ENCODE measurements around the gene ABHD12B.
A peak's percentile ranks its signal among the peaks of the same experiment; 100 is the strongest.

ABHD12B gene, protein sequence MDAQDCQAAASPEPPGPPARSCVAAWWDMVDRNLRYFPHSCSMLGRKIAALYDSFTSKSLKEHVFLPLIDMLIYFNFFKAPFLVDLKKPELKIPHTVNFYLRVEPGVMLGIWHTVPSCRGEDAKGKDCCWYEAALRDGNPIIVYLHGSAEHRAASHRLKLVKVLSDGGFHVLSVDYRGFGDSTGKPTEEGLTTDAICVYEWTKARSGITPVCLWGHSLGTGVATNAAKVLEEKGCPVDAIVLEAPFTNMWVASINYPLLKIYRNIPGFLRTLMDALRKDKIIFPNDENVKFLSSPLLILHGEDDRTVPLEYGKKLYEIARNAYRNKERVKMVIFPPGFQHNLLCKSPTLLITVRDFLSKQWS

DNA sequence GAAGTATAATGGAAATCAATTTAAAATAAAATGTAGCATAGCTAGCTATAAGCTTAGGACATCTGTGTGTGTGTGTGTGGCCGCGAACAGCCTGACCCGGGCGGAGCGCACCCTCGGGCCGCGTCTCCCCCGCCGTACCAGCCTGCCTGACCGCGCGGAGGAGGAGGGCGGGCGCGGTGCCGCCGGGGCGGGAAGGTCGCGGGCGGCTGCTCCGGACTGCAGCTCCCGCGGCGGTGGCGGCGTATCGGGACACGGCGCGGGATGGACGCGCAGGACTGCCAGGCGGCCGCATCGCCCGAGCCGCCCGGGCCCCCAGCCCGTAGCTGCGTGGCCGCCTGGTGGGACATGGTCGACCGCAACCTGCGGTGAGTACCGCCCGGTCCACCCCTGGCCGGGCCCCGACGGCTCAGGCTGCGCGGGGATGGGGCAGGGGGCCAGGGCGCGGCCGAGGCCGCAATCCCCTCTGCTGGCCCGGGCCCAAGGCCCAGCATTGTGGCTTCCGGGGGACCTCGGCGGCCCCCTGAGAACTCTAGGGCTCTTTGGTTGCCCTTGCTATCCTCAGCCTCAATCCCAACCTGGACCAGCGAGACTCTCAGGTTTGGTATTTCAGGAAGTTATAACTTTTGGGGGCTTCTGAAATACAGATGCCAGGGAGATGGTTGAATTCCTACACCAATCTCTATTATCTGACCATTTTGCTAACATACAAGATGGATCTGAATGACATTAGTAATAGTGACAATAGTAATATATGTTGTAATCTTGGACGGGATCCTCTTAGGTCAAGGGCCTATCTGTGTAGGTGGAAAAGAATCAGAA is at the start of gene ABHD12B:
Gene ABHD12B (plus strand): TSS at position 140 of the 819 bp plus-strand sequence. CDS start 122 bp downstream, at position 262.
- Histone ChIP-seq H3K79me2 (ENCODE audit: insufficient read depth, low read length) (no peaks in the 10 kb centered on the region), H3K4me2 (ENCODE audit: low read length) (no peak within 1 kb of the TSS), H2AFZ (ENCODE audit: low read length) (0 out of 2 replicates have a peak within 1 kb of the TSS, but pooled peaks have one; percentile 43), H3K9me2 (ENCODE audit: low read depth, low read length) (no peaks in the 10 kb centered on the region), H3K27ac (ENCODE audit: low read depth, low read length, poor library complexity, severe bottlenecking) (peak within 1 kb of the TSS; percentile 98), H3K36me3 (ENCODE audit: insufficient read depth, low read length) (no peaks in the 10 kb centered on the region), H4K20me1 (ENCODE audit: insufficient read depth, low read length) (no peaks in the 10 kb centered on the region), H3K4me1 (ENCODE audit: insufficient read depth, low read length, severe bottlenecking) (peaks cover 59% of the 10 kb centered on the region), H3K9me3 (ENCODE audit: low read length) (no peaks in the 10 kb centered on the region), H3K4me3 (ENCODE audit: low read depth, low read length, poor library complexity, severe bottlenecking) (no peak within 1 kb of the TSS), H3K27me3 (ENCODE audit: insufficient read depth, low read length) (no peaks in the 10 kb centered on the region), H3F3A (ENCODE audit: insufficient read depth, low read length) (no peaks in the 10 kb centered on the region), H3K9ac (ENCODE audit: low read length) (no peak within 1 kb of the TSS)
- TF ChIP-seq, protein P1, sequence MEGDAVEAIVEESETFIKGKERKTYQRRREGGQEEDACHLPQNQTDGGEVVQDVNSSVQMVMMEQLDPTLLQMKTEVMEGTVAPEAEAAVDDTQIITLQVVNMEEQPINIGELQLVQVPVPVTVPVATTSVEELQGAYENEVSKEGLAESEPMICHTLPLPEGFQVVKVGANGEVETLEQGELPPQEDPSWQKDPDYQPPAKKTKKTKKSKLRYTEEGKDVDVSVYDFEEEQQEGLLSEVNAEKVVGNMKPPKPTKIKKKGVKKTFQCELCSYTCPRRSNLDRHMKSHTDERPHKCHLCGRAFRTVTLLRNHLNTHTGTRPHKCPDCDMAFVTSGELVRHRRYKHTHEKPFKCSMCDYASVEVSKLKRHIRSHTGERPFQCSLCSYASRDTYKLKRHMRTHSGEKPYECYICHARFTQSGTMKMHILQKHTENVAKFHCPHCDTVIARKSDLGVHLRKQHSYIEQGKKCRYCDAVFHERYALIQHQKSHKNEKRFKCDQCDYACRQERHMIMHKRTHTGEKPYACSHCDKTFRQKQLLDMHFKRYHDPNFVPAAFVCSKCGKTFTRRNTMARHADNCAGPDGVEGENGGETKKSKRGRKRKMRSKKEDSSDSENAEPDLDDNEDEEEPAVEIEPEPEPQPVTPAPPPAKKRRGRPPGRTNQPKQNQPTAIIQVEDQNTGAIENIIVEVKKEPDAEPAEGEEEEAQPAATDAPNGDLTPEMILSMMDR (IDR thresholded peaks at IDR 0.05; ENCODE audit: low read length), result no peak
- TF ChIP-seq EZH2 (IDR thresholded peaks at IDR 0.05; ENCODE audit: borderline replicate concordance, low read length), result no peak

DNA sequence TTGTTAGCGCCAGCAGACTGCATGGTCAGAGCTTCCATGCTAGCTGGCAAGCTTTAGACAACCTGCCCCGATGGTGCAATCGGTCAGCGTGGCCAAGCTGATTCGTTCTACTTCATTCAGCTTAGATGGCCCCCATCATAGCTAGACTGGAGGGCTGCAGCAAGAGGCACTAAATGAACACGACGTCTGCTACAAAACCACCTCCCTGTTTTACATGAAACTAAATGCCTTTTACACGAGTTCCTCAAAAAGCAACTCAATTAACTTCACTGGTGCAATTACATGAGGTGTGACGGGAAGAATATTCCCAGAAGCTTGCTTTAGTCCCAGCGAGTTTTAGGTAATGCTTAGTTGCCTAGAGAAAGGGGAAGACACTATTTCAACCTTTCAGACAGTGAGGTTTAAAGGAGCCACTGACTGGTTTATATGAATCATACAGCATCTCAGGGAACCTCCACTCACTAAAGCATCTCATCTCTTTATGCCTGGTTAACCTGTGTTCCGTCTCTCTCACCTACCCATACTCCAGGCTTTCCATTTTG is 49.3 kb upstream of the ABHD12B start:
- no peak overlapping the region for H2AFZ ChIP-seq (ENCODE audit: low read length)
- H3K4me2 ChIP-seq (ENCODE audit: low read length), result peak overlapping the region; percentile 88
- no peaks in the 10 kb centered on the region for H3K9me3 ChIP-seq (ENCODE audit: low read length)
- H3K9me2 ChIP-seq (ENCODE audit: low read depth, low read length), result no peaks in the 10 kb centered on the region
- no peaks in the 10 kb centered on the region; the same call in 1 of the 2 replicates for H3F3A ChIP-seq (ENCODE audit: insufficient read depth, low read length)
- no peaks in the 10 kb centered on the region for H3K27me3 ChIP-seq (ENCODE audit: insufficient read depth, low read length)
- peak overlapping the region; percentile 52 for H3K4me3 ChIP-seq (ENCODE audit: low read depth, low read length, poor library complexity, severe bottlenecking)
- H3K9ac ChIP-seq (ENCODE audit: low read length), result peak overlapping the region; percentile 58
- peak overlapping the region; percentile 96 for H3K27ac ChIP-seq (ENCODE audit: low read depth, low read length, poor library complexity, severe bottlenecking)
- TF ChIP-seq, protein P1 (IDR thresholded peaks at IDR 0.05; ENCODE audit: low read length), result no peak
- no peak for TF ChIP-seq EZH2 (IDR thresholded peaks at IDR 0.05; ENCODE audit: borderline replicate concordance, low read length)
- H4K20me1 ChIP-seq (ENCODE audit: insufficient read depth, low read length), result no peaks in the 10 kb centered on the region
- H3K4me1 ChIP-seq (ENCODE audit: insufficient read depth, low read length, severe bottlenecking), result peaks cover 79% of the 10 kb centered on the region
- peaks cover 29% of the 10 kb centered on the region for H3K36me3 ChIP-seq (ENCODE audit: insufficient read depth, low read length)
- H3K79me2 ChIP-seq (ENCODE audit: insufficient read depth, low read length), result peaks cover 90% of the 10 kb centered on the region

DNA sequence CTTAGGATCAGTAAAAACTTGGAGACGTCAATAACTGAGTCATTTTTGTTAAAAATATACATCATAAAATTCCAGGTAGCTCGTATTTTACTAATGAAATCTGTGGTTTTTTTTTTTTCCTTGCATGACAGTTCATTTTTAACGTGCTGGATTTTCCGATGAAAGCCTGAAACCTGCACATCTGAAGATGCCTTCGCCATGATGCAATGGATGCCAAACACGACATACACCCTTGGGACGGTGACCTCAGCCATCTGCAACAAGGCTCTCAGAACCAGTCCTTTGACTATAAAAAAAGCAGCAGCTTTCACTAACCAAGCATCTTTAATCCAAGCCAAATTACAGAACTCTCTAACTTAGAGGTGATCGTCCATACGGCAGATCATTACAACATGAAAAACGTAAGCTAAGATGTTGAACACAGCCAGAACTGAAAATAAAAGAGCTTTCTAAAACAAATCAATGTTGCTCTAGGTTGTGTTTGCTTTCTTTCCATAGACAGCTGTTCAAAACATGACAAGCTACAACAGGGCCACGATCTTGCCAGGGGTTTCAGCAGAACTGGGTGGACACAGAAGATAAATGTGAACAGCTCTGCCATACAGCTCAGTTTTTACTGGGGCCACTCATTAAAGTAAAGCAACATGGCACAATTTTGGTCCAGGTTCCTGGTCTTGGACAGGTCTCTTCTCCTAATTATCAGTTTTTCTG is 48.6 kb upstream of the ABHD12B start:
- Histone ChIP-seq H4K20me1 (ENCODE audit: insufficient read depth, low read length) (no peaks in the 10 kb centered on the region), H3K4me3 (ENCODE audit: low read depth, low read length, poor library complexity, severe bottlenecking) (peak overlapping the region; percentile 52), H3K79me2 (ENCODE audit: insufficient read depth, low read length) (peaks cover 94% of the 10 kb centered on the region), H3K9me3 (ENCODE audit: low read length) (no peaks in the 10 kb centered on the region), H3K27ac (ENCODE audit: low read depth, low read length, poor library complexity, severe bottlenecking) (peak overlapping the region; percentile 96), H3K9ac (ENCODE audit: low read length) (peak overlapping the region; percentile 58), H3K4me2 (ENCODE audit: low read length) (peak overlapping the region; percentile 88), H2AFZ (ENCODE audit: low read length) (no peak overlapping the region), H3K9me2 (ENCODE audit: low read depth, low read length) (no peaks in the 10 kb centered on the region), H3K27me3 (ENCODE audit: insufficient read depth, low read length) (no peaks in the 10 kb centered on the region), H3K4me1 (ENCODE audit: insufficient read depth, low read length, severe bottlenecking) (peaks cover 85% of the 10 kb centered on the region), H3F3A (ENCODE audit: insufficient read depth, low read length) (no peaks in the 10 kb centered on the region), H3K36me3 (ENCODE audit: insufficient read depth, low read length) (peaks cover 26% of the 10 kb centered on the region)
- TF ChIP-seq, protein P1 (IDR thresholded peaks at IDR 0.05; ENCODE audit: low read length), result no peak
- no peak for TF ChIP-seq EZH2 (IDR thresholded peaks at IDR 0.05; ENCODE audit: borderline replicate concordance, low read length)
